Subcutaneous adipose tissue (tissue), 4 donors: Measurements from ENCODE around the gene PHAX. TPM values are rescaled to one million over a fixed set of nuclear protein-coding genes. Genes with fewer than 3 reads are reported as not detected.

Source experiments
- CTCF ChIP-seq: fragments of 450-650 bp; IDR thresholded peaks from one replicate; pipeline ENCODE4 v1.5.1; 2016; ENCODE audit warnings: low read depth, mild to moderate bottlenecking, control low read depth, antibody characterized with exemption, moderate library complexity
- small RNA-seq: library from RNA; depleted of rRNA; stranded (forward); fragments of <200 nt; gene quantifications from one replicate; pipeline ENCODE3, GENCODE V24; 2016
- total RNA-seq, 4 donors: library from RNA; depleted of rRNA; stranded (reverse); fragments of >200 nt; gene quantifications; one replicate each; pipeline ENCODE4 v1.1.0, GENCODE V29; 2016

PHAX gene
- total RNA-seq, 4 donors from 2014 or later: 53.5 to 85.3 (median 70.8) TPM

GRCh38 chr5:126674145-126674544 is 73.4 kb downstream of the PHAX start:
- no peak for TF ChIP-seq CTCF

- TF ChIP-seq CTCF: no peak
Observed at GRCh38 chr5:126675338-126675737, 74.6 kb downstream of the PHAX start.

GRCh38 chr5:126676195-126676624 is 75.5 kb downstream of the PHAX start:
- no peak for TF ChIP-seq CTCF

Small RNAs within 50 kb of the gene (small RNA-seq; reads per million reads assigned to genes)
- gene BOLA3P3 (not detected), gene RNU6-290P (not detected)

Other genes with a start within 250 kb of the PHAX start
- 10 to 100 TPM; 30.3 to 50.9 (median 32.7) TPM for gene GRAMD2B, start 177.5 kb upstream of the PHAX start, total RNA-seq
- 10 to 100 TPM; 20.2 to 35.8 (median 27.6) TPM for gene ALDH7A1, start 5.7 kb upstream of the PHAX start, total RNA-seq
- gene LMNB1, start 176.2 kb downstream of the PHAX start, total RNA-seq: 10 to 100 TPM in 2 of 4 donors, 1 to 10 TPM in 2; 4.1 to 14.4 (median 9.5) TPM